CD4-positive, alpha-beta T cell treated with Interleukin-21 for 1 hour (primary cell): ENCODE results near the gene SIRT3.
"Not testable (repeated sequence)": the region's sequence is repeated elsewhere in the genome, so short reads cannot be mapped to it uniquely, and the experiment has no call there.

Source experiments
- DNase-seq: peaks from one replicate; pipeline ENCODE4 v3.0.0-alpha.2; 2020

Gene SIRT3

DNA sequence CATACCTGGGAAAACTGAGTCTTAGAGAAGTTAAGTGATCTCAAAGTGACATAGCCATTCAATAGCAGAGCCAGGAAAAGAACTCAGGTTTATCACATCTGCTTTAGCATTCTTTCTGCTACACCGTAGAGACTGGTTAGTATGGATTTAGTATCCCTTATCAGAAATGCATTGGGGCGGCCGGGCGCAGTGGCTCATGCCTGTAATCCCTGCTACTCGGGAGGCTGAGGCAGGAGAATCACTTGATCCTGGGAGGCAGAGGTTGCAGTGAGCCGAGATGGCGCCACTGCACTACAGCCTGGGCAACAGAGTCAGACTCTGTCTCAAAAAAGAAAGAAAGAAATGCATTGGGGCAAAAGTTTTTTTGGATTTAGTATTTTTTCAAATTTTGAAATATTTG is 2.2 kb upstream of the SIRT3 start:
- not testable (repeated sequence) for DNase-seq

DNA sequence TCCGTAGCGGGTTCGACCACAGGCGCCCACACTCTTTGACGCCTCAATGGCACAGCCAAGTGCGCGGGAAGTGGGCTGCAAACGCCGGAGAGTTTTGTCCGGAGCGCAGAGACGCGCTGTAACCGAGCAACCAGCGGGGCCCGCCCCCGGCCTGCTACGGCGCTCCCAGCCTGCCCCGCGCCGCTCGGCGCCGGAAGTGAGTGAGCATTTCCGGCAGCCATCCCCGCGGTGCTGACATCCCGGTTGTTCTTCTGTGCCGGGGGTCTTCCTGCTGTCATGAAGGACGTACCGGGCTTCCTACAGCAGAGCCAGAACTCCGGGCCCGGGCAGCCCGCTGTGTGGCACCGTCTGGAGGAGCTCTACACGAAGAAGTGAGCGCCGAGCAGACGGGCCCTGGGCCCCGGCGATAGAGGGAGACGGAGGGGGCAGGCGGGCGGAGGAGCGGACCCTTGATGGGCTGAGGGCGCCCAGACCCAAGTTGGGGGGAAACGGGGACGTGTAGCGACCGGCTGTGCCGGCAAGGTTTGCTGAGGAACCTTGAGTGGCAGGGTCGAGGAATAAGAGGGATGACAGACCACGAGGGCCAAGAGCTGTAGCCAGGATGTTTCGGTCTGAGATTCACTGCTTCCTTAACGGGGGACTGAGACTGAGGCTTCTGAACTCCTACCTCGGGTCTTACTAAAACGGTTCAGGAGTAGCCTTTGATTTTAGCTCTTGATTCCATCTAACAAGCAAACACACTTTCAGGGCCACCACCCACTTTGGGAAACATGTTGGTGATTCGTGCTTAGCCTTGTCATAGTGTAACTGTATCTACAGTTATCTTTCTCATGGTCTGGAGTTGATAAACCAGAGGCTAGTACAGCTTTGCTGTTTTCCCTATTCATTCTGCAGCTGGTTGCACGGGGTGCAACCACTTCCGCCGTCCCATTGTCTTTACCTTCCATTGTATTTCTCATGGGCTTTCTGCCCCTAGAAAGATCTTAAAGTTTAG is 929 bp upstream of the SIRT3 start, which contains the start of gene PSMD13:
Gene PSMD13, plus strand, starts transcription at position 203 of the 994 bp plus-strand sequence. Its CDS starts 74 bp downstream, at position 277.
- peak; percentile 88 for DNase-seq

DNA sequence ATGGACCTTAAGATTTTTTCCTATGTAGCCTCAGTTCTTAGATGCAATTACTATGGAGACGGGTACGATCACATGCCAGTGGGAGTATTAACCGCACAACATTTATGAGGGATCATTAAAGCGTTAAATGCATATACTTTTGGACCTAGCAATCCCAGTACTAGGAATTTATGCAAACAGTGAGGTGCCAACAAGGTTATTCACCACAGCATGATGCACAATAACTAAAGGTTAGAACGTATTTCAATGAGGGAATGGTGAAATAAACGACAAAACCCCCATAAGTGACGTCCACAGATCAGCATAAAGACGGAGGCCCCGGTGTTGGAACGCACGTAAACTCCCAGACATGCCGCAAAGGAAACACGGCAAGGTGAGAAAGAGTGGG is 539 bp downstream of the SIRT3 start:
- DNase-seq, result peak; percentile 62

DNA sequence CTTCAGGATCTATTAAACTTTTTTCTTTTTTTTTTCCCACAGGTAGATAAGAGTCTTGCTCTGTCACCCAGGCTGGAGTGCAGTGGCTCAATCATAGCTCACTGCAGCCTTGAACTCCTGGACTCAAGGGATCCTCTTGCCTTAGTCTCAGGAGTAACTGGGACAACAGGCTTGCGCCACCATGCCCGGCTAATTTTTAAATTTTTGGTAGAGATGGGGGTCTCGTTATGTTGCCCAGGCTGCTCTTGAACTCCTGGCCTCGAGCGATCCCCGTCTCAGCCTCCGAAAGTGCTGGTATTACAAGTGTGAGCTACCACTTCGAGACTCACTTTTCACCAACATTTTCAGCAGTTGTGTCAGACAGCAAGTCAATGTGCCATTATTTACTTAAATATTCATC is 962 bp downstream of the SIRT3 start:
- no peak for DNase-seq

DNA sequence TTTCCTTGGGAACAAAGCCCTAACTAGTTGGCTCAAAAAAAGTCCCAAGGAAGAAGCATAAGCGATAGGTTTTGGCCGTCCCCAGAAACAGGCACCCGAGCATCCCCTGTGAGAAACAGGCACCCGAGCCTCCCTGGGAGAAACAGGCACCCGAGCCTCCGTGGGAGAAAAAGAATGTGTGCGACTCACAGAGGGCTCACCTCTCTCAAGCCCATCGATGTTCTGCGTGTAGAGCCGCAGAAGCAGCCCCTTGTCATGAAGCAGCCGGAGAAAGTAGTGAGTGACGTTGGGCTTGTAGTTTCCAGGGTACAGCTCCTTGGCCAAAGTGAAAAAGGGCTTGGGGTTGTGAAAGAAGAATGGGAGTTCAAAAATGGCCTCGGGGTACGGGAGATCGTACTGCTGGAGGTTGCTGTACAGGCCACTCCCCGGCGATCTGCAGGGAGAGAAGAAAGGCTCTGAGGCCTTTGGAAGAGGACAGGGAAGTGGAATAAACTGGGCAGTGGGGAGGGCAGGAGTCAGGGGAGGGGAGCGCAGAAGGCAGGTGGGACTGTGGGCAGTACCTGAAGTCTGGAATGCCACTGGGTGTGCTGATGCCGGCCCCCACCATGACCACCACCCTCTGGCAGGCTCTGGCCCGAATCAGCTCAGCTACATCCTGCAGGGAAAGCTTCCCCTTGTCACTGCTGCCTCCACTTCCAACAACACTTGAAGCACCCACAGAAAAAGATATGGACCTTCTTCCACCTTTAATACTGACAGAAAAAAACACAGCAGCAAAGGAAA is 3.2 kb downstream of the SIRT3 start:
- no peak for DNase-seq

DNA sequence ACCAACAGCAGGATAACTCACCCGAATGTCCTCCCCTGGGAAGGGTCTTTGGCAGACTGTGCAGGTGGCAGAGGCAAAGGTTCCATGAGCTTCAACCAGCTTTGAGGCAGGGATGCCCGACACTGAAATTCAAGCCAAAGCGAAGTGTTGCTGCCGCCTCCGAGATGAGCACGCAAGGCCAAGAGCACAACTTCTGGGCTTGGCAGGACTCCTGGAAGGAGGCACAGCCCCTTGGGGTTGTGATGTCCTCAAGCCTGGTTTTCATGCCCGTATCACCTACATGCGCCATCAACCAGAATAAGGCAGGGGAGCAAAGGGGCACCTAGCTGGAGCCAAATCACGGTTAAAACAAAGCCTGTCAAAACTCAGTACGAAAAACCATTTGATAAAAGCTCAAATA is 5.7 kb downstream of the SIRT3 start:
- DNase-seq, result no peak

DNA sequence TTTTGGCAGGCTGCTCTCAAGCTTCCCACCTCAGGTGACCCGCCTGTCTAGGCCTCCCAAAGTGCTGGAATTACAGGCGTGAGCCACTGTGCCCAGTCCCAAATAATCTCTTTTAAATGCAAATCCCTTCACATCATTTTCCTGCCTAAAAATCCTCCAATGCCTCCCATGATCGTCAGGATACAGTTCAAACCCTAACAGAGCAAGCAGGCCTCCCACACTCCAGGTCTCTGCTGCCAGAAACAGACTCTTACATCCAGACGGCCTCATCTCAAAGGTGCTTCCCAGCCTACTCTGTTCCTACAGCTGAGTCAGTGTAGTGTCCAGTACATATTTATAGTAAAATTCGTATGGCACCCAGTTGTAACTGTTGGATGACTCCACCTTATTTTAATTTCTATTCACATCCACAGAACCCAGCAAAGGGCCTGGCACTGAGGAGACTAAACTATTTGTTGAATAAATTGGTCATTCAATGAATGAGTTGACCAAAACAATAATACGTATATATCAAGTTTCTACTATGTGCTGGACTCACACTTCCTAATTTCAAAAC is 8.2 kb downstream of the SIRT3 start:
- no peak for DNase-seq

DNA sequence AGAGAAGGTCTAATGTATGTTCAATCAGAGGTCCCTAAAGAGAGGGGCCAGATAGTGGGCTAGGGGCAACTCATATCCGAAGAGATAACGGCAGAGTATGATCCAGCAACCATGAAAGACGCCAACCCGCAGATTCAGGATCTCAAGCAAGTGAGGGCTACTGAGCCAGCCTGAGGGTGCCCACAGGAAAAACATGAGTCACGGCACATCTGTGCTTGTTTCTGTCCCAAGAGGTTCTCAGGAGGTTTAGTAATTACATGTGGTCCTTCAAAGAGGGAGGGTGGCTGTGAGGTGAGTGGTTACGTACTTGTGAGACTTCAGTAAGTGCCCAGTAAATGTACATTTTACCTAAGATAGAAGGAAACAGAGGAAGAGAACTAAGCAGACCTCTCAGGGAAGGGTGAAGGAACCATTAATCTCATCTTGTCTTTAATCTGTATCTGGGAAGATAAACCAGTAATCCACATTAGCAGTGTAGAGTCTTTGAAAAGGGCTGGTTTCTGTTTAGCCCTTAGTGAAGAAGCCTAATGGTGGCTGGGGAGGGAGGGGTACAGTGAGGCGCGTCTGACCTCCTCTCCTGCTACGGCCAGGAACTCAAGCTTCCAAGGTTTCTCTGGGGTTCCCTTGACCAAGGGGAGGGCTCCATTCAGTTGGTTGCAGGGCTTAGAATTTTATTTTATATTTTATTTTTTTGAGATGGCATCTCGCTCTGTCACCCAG is 10.2 kb downstream of the SIRT3 start:
- DNase-seq, result no peak

DNA sequence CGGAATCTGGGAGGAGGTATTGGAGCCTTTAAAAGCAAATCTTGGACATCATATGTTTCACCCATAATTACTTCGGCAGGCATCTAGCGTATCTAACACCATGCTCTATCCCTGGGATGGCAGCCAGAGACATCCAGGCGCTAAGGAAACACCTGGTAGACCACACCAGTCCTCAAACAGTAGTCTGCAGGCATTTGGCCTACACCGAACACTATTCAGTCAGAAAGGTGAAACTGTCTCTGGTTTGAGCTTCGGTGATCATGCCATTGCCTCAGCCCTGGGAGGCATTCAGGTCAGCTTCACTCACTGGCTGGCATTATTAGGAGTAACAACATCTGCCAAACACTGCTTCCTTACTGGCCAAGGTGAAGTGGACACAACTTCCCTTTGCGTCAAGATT is 11.7 kb downstream of the SIRT3 start:
- no peak for DNase-seq

DNA sequence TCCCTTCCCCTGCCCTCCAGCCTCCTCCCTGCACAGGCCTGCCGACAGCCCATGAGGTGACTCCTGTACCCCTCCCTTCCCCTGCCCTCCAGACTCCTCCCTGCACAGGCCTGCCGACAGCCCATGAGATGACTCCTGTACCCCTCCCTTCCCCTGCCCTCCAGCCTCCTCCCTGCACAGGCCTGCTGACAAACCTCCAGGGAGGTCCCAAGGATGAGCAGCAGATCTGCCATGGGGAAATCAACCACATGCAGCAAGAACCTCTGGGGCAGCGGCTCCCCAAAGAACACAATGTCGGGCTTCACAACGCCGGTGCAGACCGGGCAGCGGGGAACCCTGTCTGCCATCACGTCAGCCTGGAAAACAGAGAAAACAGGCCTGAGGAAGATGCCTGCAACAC is 12.3 kb downstream of the SIRT3 start:
- no peak for DNase-seq

DNA sequence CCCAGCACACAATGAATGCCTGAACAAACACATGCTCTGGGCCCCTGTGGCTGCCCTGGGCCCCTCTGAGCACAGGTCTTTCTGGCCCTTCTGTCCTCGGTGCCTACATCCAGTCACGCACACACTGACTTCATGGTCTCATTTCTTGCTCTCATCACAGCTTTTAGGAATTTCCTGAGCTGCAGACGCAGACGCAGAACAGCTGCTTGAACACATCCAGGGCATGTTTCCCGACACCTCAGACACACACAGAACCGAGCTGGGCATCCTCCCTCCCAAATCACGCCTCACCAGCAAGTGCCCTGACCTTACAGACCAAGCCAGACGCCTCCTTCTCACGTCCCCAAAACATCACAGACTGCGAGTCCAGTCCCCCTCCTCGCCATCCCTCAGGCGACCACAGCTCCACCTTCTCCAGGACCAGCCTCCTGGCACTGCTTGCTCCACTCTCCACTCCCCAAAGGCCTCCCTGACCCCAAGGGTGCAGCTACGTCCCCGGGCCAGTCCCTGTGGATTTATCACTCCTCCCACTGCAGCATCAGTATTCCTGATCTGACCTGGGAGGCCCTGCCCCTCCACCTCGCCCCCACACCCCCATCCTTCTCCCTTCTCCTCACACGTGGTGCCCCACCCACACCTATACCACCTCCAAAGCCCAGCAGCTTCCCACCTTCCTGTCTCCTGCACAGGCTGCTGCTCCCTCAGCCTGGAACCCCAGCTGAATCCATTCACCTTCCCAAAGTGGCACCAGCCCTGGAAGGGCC is 12.9 kb downstream of the SIRT3 start:
- no peak for DNase-seq

DNA sequence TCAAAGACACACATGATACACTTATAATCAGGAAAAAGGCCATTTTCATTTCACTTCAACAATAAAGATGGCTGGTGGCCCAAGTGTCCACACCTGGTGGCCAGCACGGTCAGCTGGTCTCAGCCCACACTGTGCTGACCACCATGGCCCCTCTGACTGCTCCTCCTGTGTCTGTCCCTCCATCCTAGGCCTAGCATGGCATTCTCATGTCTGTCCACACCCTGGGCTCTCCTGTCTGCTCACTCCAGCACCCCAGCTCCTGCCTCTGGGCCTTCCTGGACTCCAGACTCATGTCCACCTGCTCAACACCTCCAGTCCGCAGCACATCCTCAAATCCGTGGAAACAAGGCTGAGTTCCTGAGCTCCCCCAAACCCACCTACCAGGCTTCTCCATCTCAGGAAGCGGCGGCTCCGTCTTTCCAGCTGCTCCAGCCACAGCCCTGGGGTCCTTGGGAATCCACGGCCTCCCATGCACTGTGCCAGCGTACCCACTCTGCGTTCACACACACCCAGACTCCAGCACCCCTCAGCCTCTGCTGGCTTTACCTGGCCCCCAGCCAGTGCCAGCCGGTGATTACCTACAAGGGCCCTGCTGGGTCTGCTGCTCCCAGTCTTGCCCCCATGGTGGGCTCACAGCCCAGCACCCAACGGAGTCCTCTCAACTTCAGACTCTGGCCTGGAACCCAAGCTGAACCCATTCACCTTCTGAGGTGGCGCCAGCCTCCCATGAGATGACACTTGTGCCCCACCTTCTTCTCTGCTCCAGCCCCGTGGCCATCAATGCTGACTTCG is 13.9 kb downstream of the SIRT3 start:
- no peak for DNase-seq

DNA sequence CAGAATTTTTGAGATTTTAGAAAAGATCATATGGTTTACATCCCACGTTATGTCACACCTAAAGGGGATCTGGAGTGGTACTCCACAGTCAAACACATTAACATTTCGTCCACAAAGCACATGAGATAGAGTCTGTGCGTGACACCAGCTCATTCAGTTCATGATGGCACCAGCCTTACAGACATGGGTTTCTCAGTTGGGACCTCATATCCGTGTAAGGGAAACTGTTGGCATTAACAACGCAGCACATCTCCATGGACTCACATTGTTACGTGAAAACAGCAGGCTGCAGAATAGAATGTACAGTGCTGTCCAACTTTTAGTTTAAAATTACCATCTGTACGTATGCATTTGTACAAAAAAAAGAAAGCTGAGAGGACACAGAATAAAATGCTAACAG is 14.6 kb downstream of the SIRT3 start:
- DNase-seq, result no peak

DNA sequence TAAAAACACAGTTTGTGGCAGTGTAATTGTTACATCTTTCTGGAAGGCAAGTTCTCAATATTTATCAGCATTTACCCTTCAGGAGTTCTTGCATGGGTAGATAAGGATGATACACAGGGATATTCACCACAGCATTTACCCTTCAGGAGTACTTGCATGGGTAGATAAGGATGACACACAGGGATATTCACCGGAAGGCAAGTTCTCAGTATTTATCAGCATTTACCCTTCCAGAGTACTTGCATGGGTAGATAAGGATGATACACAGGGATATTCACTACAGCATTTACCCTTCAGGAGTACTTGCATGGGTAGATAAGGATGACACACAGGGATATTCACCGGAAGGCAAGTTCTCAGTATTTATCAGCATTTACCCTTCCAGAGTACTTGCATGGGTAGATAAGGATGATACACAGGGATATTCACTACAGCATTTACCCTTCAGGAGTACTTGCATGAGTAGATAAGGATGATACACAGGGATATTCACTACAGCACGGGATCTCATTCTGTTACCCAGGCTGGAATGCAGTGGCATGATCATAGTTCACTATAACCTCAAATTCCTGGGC is 15.4 kb downstream of the SIRT3 start:
- not testable (repeated sequence) for DNase-seq

DNA sequence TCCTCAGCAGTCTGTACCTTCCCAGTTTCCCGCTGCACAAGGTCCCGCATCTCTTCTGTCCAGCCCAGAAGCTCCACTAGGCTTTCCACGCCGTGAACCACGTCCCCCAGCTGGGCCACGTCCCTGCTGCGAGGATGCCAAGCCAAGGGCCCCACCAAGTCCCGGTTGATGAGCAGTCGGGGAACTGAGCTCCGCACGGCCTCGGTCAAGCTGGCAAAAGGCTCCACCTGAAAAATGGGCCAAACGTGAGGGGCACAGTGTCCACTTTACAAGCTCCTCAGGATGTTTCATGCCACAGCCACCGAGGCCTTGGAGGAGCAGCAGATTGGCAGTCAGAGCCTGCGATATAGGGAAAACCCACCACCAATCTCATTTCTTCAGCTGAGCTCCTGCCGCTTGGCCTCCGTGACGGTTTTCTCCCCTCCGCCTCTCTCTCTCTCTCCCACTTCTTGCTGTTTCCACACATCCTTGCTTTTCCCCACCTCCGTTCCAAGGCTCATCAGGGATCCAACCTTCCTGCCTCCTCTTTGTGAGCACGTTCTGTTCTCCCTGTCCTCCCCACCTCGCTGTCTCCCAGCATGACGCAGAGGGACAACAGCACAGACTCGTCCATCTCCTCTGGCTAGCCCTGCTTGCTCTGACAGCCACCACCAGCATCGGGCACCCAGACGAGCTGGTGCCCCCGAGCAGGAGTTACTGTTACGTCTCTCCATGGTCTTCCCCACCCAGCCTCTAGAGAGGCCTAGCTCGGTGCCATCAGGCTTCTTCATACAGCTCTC is 17.1 kb downstream of the SIRT3 start:
- DNase-seq, result no peak

DNA sequence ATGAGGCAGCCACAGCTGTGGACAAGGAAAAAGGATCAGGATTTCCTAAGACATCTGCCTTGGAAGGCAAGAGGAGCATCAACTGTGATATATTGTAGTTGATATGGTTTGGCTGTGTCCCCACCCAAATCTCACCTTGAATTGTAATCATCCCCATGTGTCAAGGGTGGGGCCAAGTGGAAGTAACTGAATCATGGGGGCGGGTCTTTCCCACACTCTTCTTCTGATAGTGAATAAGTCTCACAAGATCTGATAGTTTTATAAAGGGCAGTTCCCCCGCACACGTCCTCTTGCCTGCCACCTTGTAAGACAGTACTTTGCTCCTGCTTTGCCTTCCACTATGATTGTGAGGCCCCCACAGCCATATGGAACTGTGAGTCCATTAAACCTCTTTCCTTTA is 18.4 kb downstream of the SIRT3 start:
- DNase-seq, result no peak

DNA sequence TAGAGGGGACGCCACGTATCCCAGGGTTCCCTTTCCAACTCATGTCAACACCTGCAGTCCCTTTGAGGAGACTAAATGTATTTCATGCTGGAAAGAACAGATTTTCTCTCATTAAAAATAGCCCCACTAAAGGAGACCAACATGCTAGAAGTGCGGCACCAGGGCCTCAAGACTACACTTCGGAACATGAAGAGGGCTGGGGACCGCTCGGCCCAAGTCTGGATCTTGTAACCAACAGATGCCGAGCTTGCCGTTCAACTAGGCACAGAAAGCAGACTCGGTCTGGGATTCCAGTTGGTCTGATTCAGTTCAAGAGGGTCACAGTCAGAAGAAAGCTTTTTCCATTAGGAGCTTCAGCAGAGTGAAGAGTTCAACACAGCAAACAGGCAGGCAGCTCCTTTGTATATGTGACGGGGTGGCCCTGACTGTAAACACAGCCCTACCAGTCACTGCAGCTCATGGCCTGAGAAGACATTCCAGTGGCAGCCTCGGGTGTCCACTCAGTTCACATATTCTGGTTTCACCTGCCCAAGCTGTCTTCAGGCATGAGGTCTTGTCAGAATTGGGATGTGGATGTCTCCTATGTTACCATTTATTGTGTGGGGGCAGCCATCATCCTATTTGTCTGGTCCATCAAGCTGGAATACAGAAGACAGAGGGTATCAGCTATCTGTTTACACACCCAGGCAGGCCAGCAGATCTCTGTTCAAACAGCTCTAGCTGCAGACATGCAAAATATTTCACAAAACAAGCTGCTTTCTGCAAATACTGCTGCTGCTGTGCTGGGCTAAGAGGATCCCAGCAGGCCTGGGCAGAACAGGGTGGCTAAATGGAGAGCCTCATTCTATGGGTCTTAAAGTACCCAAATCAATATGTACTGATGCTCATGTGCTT is 19.8 kb downstream of the SIRT3 start:
- no peak for DNase-seq

DNA sequence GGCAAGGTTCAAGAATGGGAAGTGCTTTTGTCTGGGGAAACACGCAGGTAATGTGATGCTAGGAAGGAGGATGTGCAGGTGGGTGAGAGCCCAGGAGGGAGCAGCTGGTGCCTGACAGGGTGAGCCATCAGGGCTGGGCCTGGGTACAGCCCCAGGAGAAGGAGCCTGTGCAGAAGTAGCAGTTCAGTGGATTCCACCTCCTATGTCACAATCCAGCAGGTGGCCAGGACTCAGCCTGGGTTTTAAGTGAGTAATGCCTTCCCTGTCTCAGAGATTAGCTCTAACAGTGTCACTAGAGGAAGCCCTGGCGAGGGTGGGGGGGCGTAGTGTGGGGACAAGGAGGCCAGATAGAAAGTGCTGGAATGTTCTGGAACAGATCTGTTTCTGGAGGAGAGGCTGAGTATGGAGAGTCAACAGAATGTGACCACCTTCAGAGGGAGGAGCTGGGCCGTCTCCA is 20.5 kb downstream of the SIRT3 start:
- no peak for DNase-seq

DNA sequence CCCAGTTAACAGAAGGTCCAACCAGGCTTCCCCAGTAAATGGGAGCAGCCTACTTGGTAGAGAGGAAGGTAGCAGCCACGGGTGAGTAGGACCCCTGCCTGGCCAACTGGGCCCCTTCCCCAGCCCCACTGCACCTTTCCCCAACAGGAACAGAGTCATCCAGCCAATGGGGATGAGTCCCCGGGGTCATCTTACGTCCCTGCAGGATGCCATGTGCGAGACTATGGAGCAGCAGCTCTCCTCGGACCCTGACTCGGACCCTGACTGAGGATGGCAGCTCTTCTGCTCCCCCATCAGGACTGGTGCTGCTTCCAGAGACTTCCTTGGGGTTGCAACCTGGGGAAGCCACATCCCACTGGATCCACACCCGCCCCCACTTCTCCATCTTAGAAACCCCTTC is 22.1 kb downstream of the SIRT3 start:
- no peak for DNase-seq
